ENCODE results near the gene HBS1L. TPM values are rescaled to one million over a fixed set of nuclear protein-coding genes. Genes with fewer than 3 reads are reported as not detected.

The HBS1L gene
- polyA plus RNA-seq, 3 donors = 16.0 to 48.9 (median 36.3) TPM

- no peaks in the 10 kb centered on the region for H3K9me3 ChIP-seq (replicated peaks in 1 of 2; ENCODE audit: control insufficient read depth in 1 of 2, insufficient read depth in 1 of 2, low read length in 2 of 2)
- DNase-seq = peak in 2 of 3 donors; percentile 11 to 23
- H3K27ac ChIP-seq (ENCODE audit: low read depth in 1 of 2, low read length in 2 of 2) = peak overlapping the region in 1 of 2 donors; percentile 42
- Mint-ChIP-seq H3K4me3 (no peak overlapping the region), H3K9me3 (no peaks in the 10 kb centered on the region), H3K36me3 (peaks cover 3 to 14% of the 10 kb centered on the region in 2 donors), H3K27ac (peak overlapping the region in 3 of 7 donors; percentile 28 to 79 (median 66)), H3K4me1 (peaks cover 21% of the 10 kb centered on the region), H3K27me3 (ENCODE audit: low read depth in 3 of 3) (no peaks in the 10 kb centered on the region)
- no peaks in the 10 kb centered on the region for H3K79me2 ChIP-seq (ENCODE audit: insufficient read depth, low read length)
- H3K36me3 ChIP-seq (replicated peaks in 1 of 2; ENCODE audit: control insufficient read depth in 1 of 2, insufficient read depth in 2 of 2, low read length in 2 of 2) = no peaks in the 10 kb centered on the region
- H4K20me1 ChIP-seq (ENCODE audit: insufficient read depth, low read length) = no peaks in the 10 kb centered on the region
- H3K27me3 ChIP-seq (ENCODE audit: control insufficient read depth in 2 of 2, insufficient read depth in 2 of 2, low read length in 2 of 2) = no peaks in the 10 kb centered on the region
- no peak overlapping the region for H2AFZ ChIP-seq (ENCODE audit: insufficient read depth, low read depth, low read length, poor library complexity, severe bottlenecking)
- H3K4me2 ChIP-seq (replicated peaks; ENCODE audit: extremely low read depth, low read length, poor library complexity, severe bottlenecking) = no peak overlapping the region
- intact Hi-C loops (cut with micrococcal nuclease) = no loop called here
- no CpG with 5 or more reads among the region's 1 CpG for WGBS (ENCODE audit: insufficient coverage)
- no peak overlapping the region for H3K9ac ChIP-seq (ENCODE audit: insufficient read depth, low read length, poor library complexity, severe bottlenecking)
- TF ChIP-seq CTCF (IDR thresholded peaks at IDR 0.05) = no peak
- peaks cover 2 to 8% of the 10 kb centered on the region in 2 donors for H3K4me1 ChIP-seq (ENCODE audit: control insufficient read depth in 1 of 2, insufficient read depth in 2 of 2, low read length in 2 of 2)
- H3K4me3 ChIP-seq (replicated peaks in 1 of 3; ENCODE audit: low read depth in 2 of 3, low read length in 3 of 3) = no peak overlapping the region
Measured at GRCh38 chr6:135018941-135019340, 35.7 kb downstream of the HBS1L start.

- intact Hi-C loops (cut with micrococcal nuclease) = no loop called here
- Histone ChIP-seq H3K4me1 (ENCODE audit: control insufficient read depth in 1 of 2, insufficient read depth in 2 of 2, low read length in 2 of 2) (peaks cover 2 to 8% of the 10 kb centered on the region in 2 donors), H3K9me3 (replicated peaks in 1 of 2; ENCODE audit: control insufficient read depth in 1 of 2, insufficient read depth in 1 of 2, low read length in 2 of 2) (no peaks in the 10 kb centered on the region), H3K4me2 (replicated peaks; ENCODE audit: extremely low read depth, low read length, poor library complexity, severe bottlenecking) (no peak overlapping the region), H3K9ac (ENCODE audit: insufficient read depth, low read length, poor library complexity, severe bottlenecking) (no peak overlapping the region), H2AFZ (ENCODE audit: insufficient read depth, low read depth, low read length, poor library complexity, severe bottlenecking) (no peak overlapping the region), H3K4me3 (replicated peaks in 1 of 3; ENCODE audit: low read depth in 2 of 3, low read length in 3 of 3) (no peak overlapping the region), H3K36me3 (replicated peaks in 1 of 2; ENCODE audit: control insufficient read depth in 1 of 2, insufficient read depth in 2 of 2, low read length in 2 of 2) (no peaks in the 10 kb centered on the region), H3K79me2 (ENCODE audit: insufficient read depth, low read length) (no peaks in the 10 kb centered on the region), H4K20me1 (ENCODE audit: insufficient read depth, low read length) (peaks cover 6% of the 10 kb centered on the region), H3K27ac (ENCODE audit: low read depth in 1 of 2, low read length in 2 of 2) (no peak overlapping the region), H3K27me3 (ENCODE audit: control insufficient read depth in 2 of 2, insufficient read depth in 2 of 2, low read length in 2 of 2) (no peaks in the 10 kb centered on the region)
- Mint-ChIP-seq H3K27me3 (ENCODE audit: low read depth in 3 of 3) (no peaks in the 10 kb centered on the region), H3K9me3 (no peaks in the 10 kb centered on the region), H3K4me1 (peaks cover 21% of the 10 kb centered on the region), H3K36me3 (peaks cover 3 to 12% of the 10 kb centered on the region in 2 donors), H3K27ac (no peak overlapping the region), H3K4me3 (no peak overlapping the region)
- TF ChIP-seq CTCF (IDR thresholded peaks at IDR 0.05) = no peak
- WGBS (ENCODE audit: insufficient coverage) = no CpG with 5 or more reads among the region's 2 CpGs
- no peak for DNase-seq
Measured at GRCh38 chr6:135018052-135018451, 36.6 kb downstream of the HBS1L start.
